ACC112 (cell line): ENCODE measurements around the gene LMTK2.
A peak's percentile ranks its signal among the peaks of the same experiment; 100 is the strongest.

ENCODE experiments used
- H2AFZ ChIP-seq: fragments of 200-600 bp; sonication (generic); one replicate; pipeline ENCODE4 v1.6.0; 2017; ENCODE audit warnings: antibody characterized with exemption, low read length; ENCODE audit not compliant: unreplicated experiment
- H3K27ac ChIP-seq: fragments of 200-600 bp; sonication (generic); 2 replicates; pipeline ENCODE4 v1.5.1; 2014; ENCODE audit warnings: low read depth, mild to moderate bottlenecking, antibody characterized with exemption, low read length, moderate library complexity
- H3K27me3 ChIP-seq: fragments of 200-600 bp; sonication (generic); 2 replicates; pipeline ENCODE4 v1.6.1; 2014; ENCODE audit warnings: mild to moderate bottlenecking, antibody characterized with exemption, low read length, moderate library complexity, mixed read lengths; ENCODE audit not compliant: insufficient read depth
- H3K36me3 ChIP-seq: fragments of 200-600 bp; sonication (generic); 2 replicates; pipeline ENCODE4 v1.6.1; 2016; ENCODE audit warnings: mild to moderate bottlenecking, antibody characterized with exemption, low read length, moderate library complexity, mixed read lengths; ENCODE audit not compliant: insufficient read depth
- H3K4me1 ChIP-seq: fragments of 200-600 bp; sonication (generic); one replicate; pipeline ENCODE4 v1.6.1; 2016; ENCODE audit warnings: low read length, mixed read lengths; ENCODE audit not compliant: insufficient read depth, unreplicated experiment, control insufficient read depth
- H3K4me3 ChIP-seq: fragments of 200-600 bp; sonication (generic); 2 replicates; pipeline ENCODE4 v1.5.1; 2014; ENCODE audit warnings: mild to moderate bottlenecking, low read depth, low read length
- H3K79me2 ChIP-seq: fragments of 200-600 bp; sonication (generic); one replicate; pipeline ENCODE4 v1.6.0; 2016; ENCODE audit warnings: low read length; ENCODE audit not compliant: control insufficient read depth, unreplicated experiment, insufficient read depth

The LMTK2 gene

DNA sequence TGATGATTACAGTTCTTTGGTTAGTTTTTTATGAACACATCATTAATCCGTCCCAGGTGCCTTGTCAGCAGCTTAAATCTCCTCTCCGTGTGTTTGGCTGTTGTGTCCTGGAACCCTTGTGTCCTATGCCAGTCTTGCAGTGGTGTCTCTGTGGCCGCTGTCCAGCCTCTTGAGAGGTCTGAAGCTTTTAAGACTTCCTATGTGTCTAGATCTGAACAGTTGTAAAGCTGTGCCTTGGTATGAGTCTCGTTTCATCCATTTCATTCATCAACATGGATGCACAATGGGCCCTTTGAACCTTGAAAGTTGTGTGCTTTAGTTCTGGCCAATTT lies 16.7 kb downstream of the LMTK2 start:
- H3K27ac ChIP-seq: no peak overlapping the region
- H3K4me1 ChIP-seq: peaks cover 17% of the 10 kb centered on the region
- H3K27me3 ChIP-seq: no peaks in the 10 kb centered on the region
- peaks cover 22% of the 10 kb centered on the region for H3K79me2 ChIP-seq
- H3K36me3 ChIP-seq: no peaks in the 10 kb centered on the region
- H3K4me3 ChIP-seq: no peak overlapping the region
- H2AFZ ChIP-seq: no peak overlapping the region

DNA sequence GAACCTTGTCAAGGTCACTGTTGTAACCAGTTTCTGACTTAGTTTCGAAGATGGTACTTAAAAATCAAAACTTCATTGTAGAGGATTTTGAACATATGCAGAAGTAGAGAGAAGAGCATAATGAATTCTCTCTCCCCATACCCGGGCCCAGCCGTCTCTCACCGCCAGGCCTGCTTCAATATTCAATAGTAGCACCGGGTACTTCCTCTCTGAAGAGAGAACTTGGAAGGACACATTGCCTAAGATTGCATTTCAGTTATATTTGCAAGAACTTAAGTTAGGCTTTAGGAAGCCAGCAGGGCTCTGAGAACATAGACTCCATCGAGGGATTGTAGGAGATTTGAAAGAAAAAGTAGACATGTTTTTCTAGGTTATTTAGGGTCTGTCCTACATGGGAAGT lies 19.1 kb downstream of the LMTK2 start:
- H2AFZ ChIP-seq: no peak overlapping the region
- no peak overlapping the region for H3K27ac ChIP-seq
- no peak overlapping the region for H3K4me3 ChIP-seq
- H3K79me2 ChIP-seq: peaks cover 22% of the 10 kb centered on the region
- no peaks in the 10 kb centered on the region for H3K27me3 ChIP-seq
- H3K4me1 ChIP-seq: peaks cover 3% of the 10 kb centered on the region
- no peaks in the 10 kb centered on the region for H3K36me3 ChIP-seq

DNA sequence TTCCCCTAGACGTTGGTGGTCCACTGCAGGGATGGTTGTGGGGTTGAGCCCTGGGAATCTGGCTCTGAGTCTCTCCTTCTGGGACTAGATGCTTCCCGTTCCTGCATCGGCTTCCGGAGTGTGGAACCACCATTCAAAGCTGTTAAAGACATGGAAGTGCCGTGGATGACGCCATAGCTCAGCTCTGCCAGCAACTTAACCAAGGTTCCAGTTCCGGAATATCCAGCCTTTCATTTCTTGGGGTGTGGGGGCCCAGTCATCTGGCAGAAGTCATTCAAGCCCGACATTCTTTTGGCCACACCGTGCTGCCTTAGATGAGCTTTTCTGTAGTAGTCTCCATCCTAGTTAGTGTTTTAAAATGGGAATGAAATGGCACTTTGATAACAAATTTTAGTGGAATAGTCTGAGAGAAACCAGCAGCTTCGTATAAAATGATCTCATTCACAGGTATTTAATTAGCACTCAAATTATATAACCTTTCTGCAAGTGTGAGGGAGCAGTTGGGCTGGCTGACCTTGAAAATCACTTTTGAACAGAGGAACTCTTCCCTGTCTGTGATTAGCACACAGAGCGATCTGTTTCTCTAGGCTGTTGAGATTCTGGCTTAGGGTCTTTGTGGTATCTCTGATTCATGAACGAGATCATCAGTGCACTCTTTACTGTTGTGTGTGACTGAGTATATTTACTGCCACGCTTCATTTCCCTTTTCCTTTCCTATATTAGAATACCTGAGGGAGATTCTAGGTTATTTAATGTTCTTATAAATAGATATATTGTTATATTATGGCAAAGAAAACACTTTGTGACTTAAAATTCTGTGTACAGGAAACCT lies 19.9 kb downstream of the LMTK2 start:
- no peak overlapping the region for H3K4me3 ChIP-seq
- H3K79me2 ChIP-seq: peaks cover 18% of the 10 kb centered on the region
- no peak overlapping the region for H2AFZ ChIP-seq
- H3K27me3 ChIP-seq: no peaks in the 10 kb centered on the region
- no peaks in the 10 kb centered on the region for H3K36me3 ChIP-seq
- H3K27ac ChIP-seq: no peak overlapping the region
- peaks cover 8% of the 10 kb centered on the region for H3K4me1 ChIP-seq

DNA sequence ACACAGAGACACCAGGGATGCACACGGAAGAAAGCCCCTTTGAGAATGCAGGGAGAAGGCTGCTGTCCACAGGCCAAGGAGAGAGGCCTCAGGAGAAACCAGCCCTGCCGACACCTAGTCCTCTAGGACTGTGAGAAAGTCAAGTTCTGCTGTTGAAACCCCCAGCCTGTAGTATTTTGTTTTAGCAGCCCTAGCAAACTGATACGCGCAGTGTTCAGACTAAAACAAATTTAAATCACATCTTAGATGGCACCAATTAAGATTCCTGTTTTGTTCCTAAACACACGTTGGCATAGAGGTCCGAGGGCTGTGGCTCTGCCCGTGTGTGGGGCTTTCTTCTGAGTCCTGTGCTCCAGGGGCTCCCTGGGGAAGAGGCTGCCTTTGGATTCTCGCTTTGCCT lies 21.7 kb downstream of the LMTK2 start:
- no peaks in the 10 kb centered on the region for H3K36me3 ChIP-seq
- no peaks in the 10 kb centered on the region for H3K27me3 ChIP-seq
- peaks cover 19% of the 10 kb centered on the region for H3K79me2 ChIP-seq
- H2AFZ ChIP-seq: no peak overlapping the region
- H3K27ac ChIP-seq: no peak overlapping the region
- H3K4me3 ChIP-seq: no peak overlapping the region
- H3K4me1 ChIP-seq: peaks cover 21% of the 10 kb centered on the region

- Histone ChIP-seq H3K36me3 (no peaks in the 10 kb centered on the region), H3K27me3 (no peaks in the 10 kb centered on the region), H3K27ac (peak overlapping the region; percentile 87), H3K4me3 (peak overlapping the region; percentile 58), H2AFZ (no peak overlapping the region), H3K4me1 (peaks cover 31% of the 10 kb centered on the region), H3K79me2 (peaks cover 28% of the 10 kb centered on the region)
These were observed 24.3 kb downstream of the LMTK2 start for GRCh38 chr7:98130959-98131358.

DNA sequence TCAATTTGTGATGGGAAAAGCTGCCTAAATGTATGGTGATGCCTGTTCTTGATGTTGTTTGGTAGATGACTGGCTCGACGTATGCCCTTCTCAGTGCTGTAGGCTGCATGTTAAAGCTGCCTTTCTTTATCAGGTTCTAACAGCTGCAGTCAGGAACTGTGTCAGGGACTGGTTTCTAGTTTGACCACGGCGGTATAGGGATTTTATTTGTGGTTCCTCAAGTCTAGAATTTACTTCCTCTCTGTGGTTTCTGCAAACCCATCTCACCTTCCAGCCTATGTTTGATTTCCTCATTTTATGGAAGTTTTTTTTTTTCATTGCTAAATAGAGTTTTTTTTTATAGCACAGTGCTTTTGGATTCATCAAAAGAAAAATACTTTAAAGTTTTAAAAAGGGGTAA lies 26.5 kb downstream of the LMTK2 start:
- H3K4me3 ChIP-seq: no peak overlapping the region
- no peaks in the 10 kb centered on the region for H3K27me3 ChIP-seq
- peaks cover 28% of the 10 kb centered on the region for H3K79me2 ChIP-seq
- H3K27ac ChIP-seq: peak overlapping the region; percentile 87
- H3K36me3 ChIP-seq: 0 out of 2 replicates have a peak, but pooled peaks cover 4% of the 10 kb centered on the region
- H3K4me1 ChIP-seq: peaks cover 31% of the 10 kb centered on the region
- no peak overlapping the region for H2AFZ ChIP-seq

GRCh38 chr7:98133621-98134303 lies 27.1 kb downstream of the LMTK2 start:
- peaks cover 31% of the 10 kb centered on the region for H3K4me1 ChIP-seq
- H3K36me3 ChIP-seq: 0 out of 2 replicates have a peak, but pooled peaks cover 4% of the 10 kb centered on the region
- no peak overlapping the region for H2AFZ ChIP-seq
- H3K79me2 ChIP-seq: peaks cover 26% of the 10 kb centered on the region
- 0 out of 2 replicates have a peak overlapping the region, but pooled peaks have one; percentile 87 for H3K27ac ChIP-seq
- no peaks in the 10 kb centered on the region for H3K27me3 ChIP-seq
- H3K4me3 ChIP-seq: no peak overlapping the region

DNA sequence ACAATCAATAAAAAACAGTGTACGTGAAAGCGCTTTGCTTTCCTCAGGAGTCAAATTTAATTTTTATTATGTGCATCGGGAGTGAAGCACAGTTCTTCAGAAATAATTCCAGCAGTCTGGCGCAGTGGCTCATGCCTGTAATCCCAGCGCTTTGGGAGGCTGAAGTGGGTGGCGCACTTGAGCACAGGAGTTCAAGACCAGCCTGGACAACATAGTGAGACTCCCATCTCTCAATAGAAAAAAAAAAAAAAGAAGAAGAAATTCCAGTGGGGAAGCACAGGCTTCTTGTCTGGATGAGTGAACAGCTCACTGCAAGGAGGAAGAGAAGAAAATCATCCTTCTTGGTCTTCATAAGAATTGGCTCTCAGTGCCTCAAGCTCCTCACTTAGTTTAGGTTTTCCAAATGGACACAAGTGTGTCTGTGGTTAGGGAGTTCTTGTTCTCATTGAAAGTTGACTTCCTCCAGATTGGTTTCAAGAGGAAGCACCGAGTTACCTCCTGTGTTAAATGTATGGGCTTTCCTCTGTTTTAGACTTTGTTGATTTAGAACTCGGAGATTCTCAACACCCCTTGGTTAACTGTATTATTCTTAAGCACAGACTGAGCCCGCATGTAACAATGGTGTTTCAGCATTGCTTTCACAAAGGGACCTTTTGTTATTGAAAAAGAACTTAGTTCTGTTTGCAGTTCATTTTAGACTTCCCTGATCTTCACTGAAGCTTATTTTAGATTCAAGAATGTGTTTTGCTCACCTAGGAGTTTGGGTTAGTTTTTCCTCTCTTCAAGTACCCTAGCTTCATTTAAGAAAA lies 28.0 kb downstream of the LMTK2 start:
- H3K36me3 ChIP-seq: 0 out of 2 replicates have a peak, but pooled peaks cover 4% of the 10 kb centered on the region
- no peak overlapping the region for H3K4me3 ChIP-seq
- H3K79me2 ChIP-seq: peaks cover 26% of the 10 kb centered on the region
- H3K27ac ChIP-seq: no peak overlapping the region
- peaks cover 31% of the 10 kb centered on the region for H3K4me1 ChIP-seq
- no peak overlapping the region for H2AFZ ChIP-seq
- no peaks in the 10 kb centered on the region for H3K27me3 ChIP-seq

- Histone ChIP-seq H3K4me3 (no peak overlapping the region), H3K36me3 (0 out of 2 replicates have a peak, but pooled peaks cover 4% of the 10 kb centered on the region), H3K27ac (no peak overlapping the region), H2AFZ (no peak overlapping the region), H3K4me1 (peaks cover 28% of the 10 kb centered on the region), H3K27me3 (no peaks in the 10 kb centered on the region), H3K79me2 (peaks cover 23% of the 10 kb centered on the region)
These were observed 29.3 kb downstream of the LMTK2 start for GRCh38 chr7:98135984-98136383.

DNA sequence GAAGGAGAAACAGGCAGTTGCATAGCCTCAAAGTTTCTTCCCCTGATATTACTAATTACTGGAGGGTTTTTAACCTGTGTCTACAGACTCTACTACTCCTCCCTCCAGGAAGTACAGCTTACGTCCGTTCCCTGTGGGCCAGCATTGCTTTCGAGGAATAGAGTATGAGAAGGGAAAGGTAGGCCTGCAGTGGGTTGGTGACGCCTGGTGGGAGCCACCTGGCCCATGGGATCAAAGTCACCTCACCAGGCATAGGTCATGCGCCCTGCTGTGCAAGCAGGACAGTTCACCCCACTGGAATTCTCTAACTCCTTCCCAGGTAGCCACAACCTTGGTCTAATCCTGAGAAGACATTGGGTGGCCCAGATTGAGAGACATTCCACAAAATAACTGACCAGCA lies 29.8 kb downstream of the LMTK2 start:
- H2AFZ ChIP-seq: no peak overlapping the region
- H3K36me3 ChIP-seq: 0 out of 2 replicates have a peak, but pooled peaks cover 4% of the 10 kb centered on the region
- no peaks in the 10 kb centered on the region for H3K27me3 ChIP-seq
- H3K4me1 ChIP-seq: peaks cover 24% of the 10 kb centered on the region
- peaks cover 23% of the 10 kb centered on the region for H3K79me2 ChIP-seq
- H3K4me3 ChIP-seq: no peak overlapping the region
- H3K27ac ChIP-seq: no peak overlapping the region
